ENCODE data around the gene ELOVL7.

GRCh38 chr5:60727033-60727679 lies 116.9 kb downstream of the ELOVL7 start:
- TF ChIP-seq USF2 (IDR thresholded peaks at IDR 0.05) (no peak), BHLHE40 (IDR thresholded peaks at IDR 0.05; ENCODE audit: low read depth, low read length) (no peak), CTCF (IDR thresholded peaks at IDR 0.05) (no peak), SMC3 (IDR thresholded peaks at IDR 0.05) (no peak), JUN (IDR thresholded peaks at IDR 0.05) (no peak), RARB (CRISPR knock-in tag; IDR thresholded peaks at IDR 0.05) (no peak), POLR2A (IDR thresholded peaks at IDR 0.05; ENCODE audit: low read length) (no peak), ELK1 (IDR thresholded peaks at IDR 0.05; ENCODE audit: low read depth, low read length) (no peak), RAD21 (conservative IDR thresholded peaks at IDR 0.05 in 1 of 2, IDR thresholded peaks at IDR 0.05 in 1 of 2) (no peak), EP300 (IDR thresholded peaks at IDR 0.05) (no peak)

Data from A549 (cell line).